HTR-8/SVneo (cell line): Measurements from ENCODE around the gene ALOX5.

Experiments used
- DNase-seq: peaks from one replicate; pipeline ENCODE4 v3.0.0; 2011; ENCODE audit warnings: low spot score, mixed read lengths; ENCODE audit not compliant: insufficient read length
- FAIRE-seq: peaks from 2 replicates; lab custom pipeline; 2011; peaks lifted over from hg19 to GRCh38; lab: Jason Lieb, UNC

The ALOX5 gene

GRCh38 chr10:45439873-45440272 lies 65.9 kb downstream of the ALOX5 start:
- DNase-seq: no peak
- no peak for FAIRE-seq

GRCh38 chr10:45440511-45441062 lies 66.6 kb downstream of the ALOX5 start:
- FAIRE-seq: no peak
- DNase-seq: no peak

- DNase-seq (no peak), FAIRE-seq (no peak)
Measured at GRCh38 chr10:45441239-45442190, 67.5 kb downstream of the ALOX5 start.

DNA sequence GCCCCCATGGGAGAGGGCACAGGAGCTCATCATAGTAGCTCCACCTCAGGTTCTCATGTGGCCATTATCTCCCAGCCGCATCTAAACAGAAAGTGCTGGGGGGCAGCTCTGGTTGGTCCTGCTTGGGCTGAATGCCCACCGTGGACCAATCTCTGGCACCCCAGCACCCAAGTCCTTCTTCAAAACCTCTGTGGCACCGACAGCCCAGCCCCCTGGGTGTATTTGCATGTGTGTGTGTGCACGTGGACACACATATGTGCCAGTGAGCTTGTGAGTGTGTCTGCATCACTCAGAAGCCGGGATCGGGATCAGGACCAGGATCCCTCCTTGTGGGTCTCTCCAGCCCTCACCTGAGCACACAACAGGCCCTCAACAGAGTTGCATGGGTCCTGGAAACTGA lies 68.2 kb downstream of the ALOX5 start:
- FAIRE-seq: no peak
- no peak for DNase-seq

GRCh38 chr10:45442662-45443061 lies 68.6 kb downstream of the ALOX5 start:
- FAIRE-seq: no peak
- no peak for DNase-seq

GRCh38 chr10:45443101-45444009 lies 69.3 kb downstream of the ALOX5 start:
- FAIRE-seq (no peak), DNase-seq (no peak)

DNA sequence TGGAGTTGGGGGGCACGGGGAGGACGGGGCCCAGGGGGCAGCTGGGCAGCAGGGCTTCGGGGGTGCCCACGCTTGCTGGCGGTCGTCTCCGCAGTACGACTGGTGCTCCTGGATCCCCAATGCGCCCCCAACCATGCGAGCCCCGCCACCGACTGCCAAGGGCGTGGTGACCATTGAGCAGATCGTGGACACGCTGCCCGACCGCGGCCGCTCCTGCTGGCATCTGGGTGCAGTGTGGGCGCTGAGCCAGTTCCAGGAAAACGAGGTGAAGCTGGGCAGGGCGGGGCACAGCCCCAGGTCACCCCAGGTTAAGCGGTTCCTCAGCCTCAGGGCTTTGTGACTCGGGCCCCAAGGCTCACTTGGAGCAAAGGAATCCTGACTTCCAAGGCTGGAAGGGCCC lies 70.0 kb downstream of the ALOX5 start:
- DNase-seq (no peak), FAIRE-seq (no peak)

- DNase-seq (no peak), FAIRE-seq (no peak)
Measured at GRCh38 chr10:45444976-45445898, 71.2 kb downstream of the ALOX5 start.

DNA sequence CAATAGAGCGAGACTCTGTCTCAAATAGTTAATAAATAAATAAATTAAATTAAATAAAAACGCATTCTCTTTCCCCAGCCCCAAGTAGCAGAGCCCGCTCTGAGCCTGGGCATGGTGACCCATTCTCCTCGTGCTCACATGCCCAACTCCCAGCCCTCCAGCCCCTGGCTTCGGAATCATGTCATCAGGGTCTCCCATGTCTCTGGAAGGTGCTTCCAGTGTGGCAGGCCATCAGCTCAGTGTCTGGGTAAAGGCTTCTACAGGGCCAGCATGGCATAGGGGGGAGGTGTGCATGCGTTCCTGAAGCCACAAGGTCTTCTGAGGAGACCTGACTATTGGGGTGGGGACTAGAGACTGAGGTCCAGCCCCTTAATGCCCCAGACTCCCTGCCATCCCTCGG lies 72.8 kb downstream of the ALOX5 start:
- no peak for DNase-seq
- no peak for FAIRE-seq

- FAIRE-seq (no peak), DNase-seq (no peak)
Measured at GRCh38 chr10:45447416-45447815, 73.4 kb downstream of the ALOX5 start.

DNA sequence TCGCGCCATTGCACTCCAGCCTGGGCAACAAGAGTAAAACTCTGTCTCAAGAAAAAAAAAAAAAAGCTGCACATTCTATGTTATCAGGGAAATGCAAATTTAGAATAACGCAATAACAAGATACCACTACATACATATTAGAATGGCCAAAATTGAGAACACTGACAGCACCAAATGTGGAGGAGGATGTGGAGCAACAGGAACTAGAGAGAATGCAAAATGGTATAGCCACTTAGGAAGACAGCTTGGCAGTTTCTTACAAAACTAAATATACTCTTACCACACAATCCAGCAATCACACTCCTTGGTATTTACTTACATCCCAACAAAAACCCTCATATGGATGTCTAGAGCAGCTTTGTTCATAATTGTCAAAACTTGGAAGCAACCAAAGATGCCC lies 76.8 kb downstream of the ALOX5 start:
- FAIRE-seq (no peak), DNase-seq (no peak)

GRCh38 chr10:45451407-45451806 lies 77.4 kb downstream of the ALOX5 start:
- FAIRE-seq: no peak
- DNase-seq: no peak

DNA sequence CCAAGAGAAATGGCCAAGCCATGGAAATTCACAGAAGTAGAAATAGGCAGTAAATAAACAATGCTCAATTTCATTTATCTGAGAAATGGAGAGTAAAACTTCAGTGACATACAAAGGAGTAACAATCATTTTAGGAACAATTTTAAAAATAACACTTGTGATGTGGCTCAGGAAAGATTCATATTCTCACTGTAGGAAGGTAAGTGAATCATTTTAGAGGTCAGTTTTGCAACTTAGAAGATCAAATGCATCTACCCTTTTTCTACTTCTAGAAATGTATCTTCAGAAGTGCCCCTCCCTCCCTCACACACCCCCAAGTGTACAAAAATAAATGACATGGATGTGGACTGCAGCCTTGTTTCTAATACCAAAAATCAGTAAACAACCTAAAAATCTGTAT lies 78.3 kb downstream of the ALOX5 start:
- DNase-seq (no peak), FAIRE-seq (no peak)

- DNase-seq: no peak
- no peak for FAIRE-seq
Measured at GRCh38 chr10:45452743-45453452, 78.9 kb downstream of the ALOX5 start.

- DNase-seq: no peak
- FAIRE-seq: no peak
Measured at GRCh38 chr10:45453639-45454255, 79.7 kb downstream of the ALOX5 start.

GRCh38 chr10:45454262-45454661 lies 80.2 kb downstream of the ALOX5 start:
- FAIRE-seq (no peak), DNase-seq (no peak)

DNA sequence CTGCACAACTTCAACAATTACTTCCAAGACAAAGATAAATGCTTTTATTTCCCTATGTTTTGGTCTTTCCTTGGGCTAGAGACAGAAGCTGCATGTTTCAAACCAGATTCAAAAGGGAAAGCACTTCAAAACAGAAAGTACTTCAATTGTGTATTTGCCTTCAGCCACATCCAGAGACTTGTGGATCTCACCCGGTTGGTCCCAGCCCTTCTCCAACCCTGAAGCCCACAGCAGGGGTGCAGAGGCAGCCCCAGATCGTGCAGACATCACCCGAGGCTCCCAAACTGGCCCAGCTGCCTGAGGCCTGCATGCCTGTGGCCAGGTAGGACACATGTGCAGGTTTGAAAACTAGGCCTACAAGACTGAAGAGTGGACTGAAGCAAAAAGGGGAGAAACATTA lies 80.8 kb downstream of the ALOX5 start:
- DNase-seq: no peak
- FAIRE-seq: no peak

DNA sequence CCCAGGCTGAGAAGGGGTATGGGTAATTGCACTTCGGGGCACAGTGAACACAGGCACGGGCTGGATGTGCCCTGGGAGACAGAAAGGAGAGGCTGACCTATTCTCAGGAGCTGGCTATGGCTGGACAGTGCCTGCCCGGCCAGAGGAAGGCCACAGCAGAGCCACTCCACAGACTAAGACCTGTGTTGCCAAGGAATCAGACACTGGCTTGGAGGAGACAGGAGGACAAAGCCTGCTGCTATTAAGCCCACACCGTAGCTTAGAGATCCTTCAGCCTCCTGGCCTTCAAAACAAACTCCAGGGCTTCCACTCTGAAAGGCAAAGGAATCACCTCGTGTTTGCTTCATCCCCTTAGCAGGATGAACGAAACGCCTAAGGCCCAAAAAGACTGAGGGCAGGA lies 82.2 kb downstream of the ALOX5 start:
- no peak for FAIRE-seq
- no peak for DNase-seq

DNA sequence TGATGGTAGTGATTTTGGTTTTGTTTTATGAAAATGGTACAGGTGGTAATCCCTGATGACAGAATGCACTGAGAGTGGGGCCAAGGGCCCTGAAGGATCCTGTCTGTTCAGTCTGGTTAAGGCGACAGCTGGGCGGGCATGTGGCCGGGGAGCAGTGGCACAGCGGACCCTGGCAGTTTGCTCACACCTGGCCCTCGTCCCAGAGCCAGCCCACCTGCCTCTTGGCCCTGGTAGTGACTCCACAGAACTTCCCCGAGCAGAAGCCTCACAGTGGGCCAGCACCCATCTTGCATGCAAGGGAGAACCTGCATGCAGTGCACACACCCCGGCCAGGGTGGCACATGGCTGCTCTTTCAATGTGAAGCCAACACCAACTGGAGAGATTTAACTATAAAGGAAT lies 82.8 kb downstream of the ALOX5 start:
- FAIRE-seq (no peak), DNase-seq (no peak)
